Measurements from ENCODE around the gene FTH1.

FTH1 gene

DNA sequence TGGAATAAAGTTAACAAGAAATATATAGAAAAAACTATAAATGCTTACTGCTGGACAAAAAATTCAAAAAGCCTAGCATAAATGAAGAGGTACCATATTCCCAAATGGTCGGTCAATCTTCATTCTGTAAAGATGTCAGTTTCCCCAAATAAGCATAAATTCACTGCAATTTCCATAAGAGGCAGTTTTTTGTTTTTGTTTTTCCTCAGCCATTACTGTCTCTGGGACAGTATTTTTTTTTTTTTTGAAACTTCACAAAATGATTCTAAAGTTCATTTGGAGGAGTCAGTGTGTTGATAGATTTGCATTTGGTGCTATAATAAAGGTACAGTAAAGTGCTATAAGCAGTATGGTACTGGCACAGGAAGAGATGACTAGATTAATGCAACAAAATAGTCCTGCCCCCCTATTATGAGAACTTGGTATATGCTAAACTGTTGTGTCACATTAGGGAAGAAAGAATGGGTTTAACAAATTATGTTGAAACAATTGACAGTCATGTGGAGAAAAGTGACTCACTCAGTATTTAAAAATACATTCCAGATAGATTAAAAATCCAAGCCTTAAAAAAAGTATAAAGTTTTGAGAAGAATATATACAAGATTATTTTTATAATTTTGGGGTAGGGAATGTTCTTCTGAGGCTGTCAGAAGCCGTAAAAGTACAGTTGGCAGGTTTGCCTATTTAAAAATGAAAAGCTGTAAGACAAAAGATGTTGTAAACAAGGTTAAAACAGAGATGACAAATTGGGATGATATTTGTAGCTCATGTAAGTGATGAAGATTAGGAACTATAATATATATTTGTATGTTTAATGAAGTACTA, 2.6 kb upstream of the FTH1 start:
- ChIA-PET CTCF (no interaction called here), POLR2A (interaction anchor here (1.1 to 5.4 kb wide), 3 partner anchors 9 to 21 kb away, joined by 3 to 68 read pairs (median 6); partner anchors contain the start of gene BEST1)
- TF ChIP-seq NFRKB (IDR thresholded peaks at IDR 0.05) (no peak), FOXK2 (IDR thresholded peaks at IDR 0.05) (no peak), CTBP1 (IDR thresholded peaks at IDR 0.05; ENCODE audit: borderline replicate concordance) (no peak), LEF1 (IDR thresholded peaks at IDR 0.05; ENCODE audit: borderline replicate concordance) (no peak)
- TF ChIP-seq, protein P1, sequence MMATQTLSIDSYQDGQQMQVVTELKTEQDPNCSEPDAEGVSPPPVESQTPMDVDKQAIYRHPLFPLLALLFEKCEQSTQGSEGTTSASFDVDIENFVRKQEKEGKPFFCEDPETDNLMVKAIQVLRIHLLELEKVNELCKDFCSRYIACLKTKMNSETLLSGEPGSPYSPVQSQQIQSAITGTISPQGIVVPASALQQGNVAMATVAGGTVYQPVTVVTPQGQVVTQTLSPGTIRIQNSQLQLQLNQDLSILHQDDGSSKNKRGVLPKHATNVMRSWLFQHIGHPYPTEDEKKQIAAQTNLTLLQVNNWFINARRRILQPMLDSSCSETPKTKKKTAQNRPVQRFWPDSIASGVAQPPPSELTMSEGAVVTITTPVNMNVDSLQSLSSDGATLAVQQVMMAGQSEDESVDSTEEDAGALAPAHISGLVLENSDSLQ (IDR thresholded peaks at IDR 0.05), result no peak
- DNase-seq (ENCODE audit: extremely low spot score), result no peak

- no peak for DNase-seq (ENCODE audit: extremely low spot score)
- ChIA-PET POLR2A (interaction anchor here (1.1 to 5.4 kb wide), 3 partner anchors 10 to 18 kb away, joined by 3 to 68 read pairs (median 10); partner anchors contain the start of gene BEST1), CTCF (interaction anchor here (0.7 kb wide), 1 partner anchor 17 kb away, joined by 4 read pairs; no protein-coding TSS in a partner anchor)
- no peak for TF ChIP-seq SP1 (IDR thresholded peaks at IDR 0.05)
- TF ChIP-seq TARDBP (IDR thresholded peaks at IDR 0.05), result no peak
- TF ChIP-seq SUZ12 (IDR thresholded peaks at IDR 0.05), result no peak
- TF ChIP-seq CTBP1 (IDR thresholded peaks at IDR 0.05; ENCODE audit: borderline replicate concordance), result no peak
- no peak for TF ChIP-seq ARNT (IDR thresholded peaks at IDR 0.05)
- TF ChIP-seq HDGF (IDR thresholded peaks at IDR 0.05; ENCODE audit: borderline replicate concordance), result no peak
- no peak for TF ChIP-seq BHLHE40 (IDR thresholded peaks at IDR 0.05; ENCODE audit: borderline replicate concordance)
- no peak for TF ChIP-seq NFRKB (IDR thresholded peaks at IDR 0.05)
- TF ChIP-seq ZNF384 (IDR thresholded peaks at IDR 0.05), result no peak; the same call in 1 of the 2 replicates
- no peak for TF ChIP-seq L3MBTL2 (conservative IDR thresholded peaks at IDR 0.05)
- TF ChIP-seq FOXA1 (IDR thresholded peaks at IDR 0.05), result no peak
- no peak for TF ChIP-seq ELF4 (IDR thresholded peaks at IDR 0.05)
- no peak for TF ChIP-seq LEF1 (IDR thresholded peaks at IDR 0.05; ENCODE audit: borderline replicate concordance)
- TF ChIP-seq, protein P1 (IDR thresholded peaks at IDR 0.05), result no peak
- TF ChIP-seq FOXK2 (IDR thresholded peaks at IDR 0.05), result no peak
- no peak for TF ChIP-seq FOXM1 (IDR thresholded peaks at IDR 0.05; ENCODE audit: borderline replicate concordance)
Measured at GRCh38 chr11:61969391-61969758, 1.9 kb upstream of the FTH1 start.

- POLR2A ChIA-PET, result interaction anchor here (0.6 to 5.4 kb wide), 12 partner anchors 10 to 95 kb away, joined by 3 to 68 read pairs (median 6); partner anchors contain the start of gene BEST1
- CTCF ChIA-PET, result interaction anchor here (0.7 kb wide), 1 partner anchor 18 kb away, joined by 4 read pairs; no protein-coding TSS in a partner anchor
- no peak for TF ChIP-seq NFRKB (IDR thresholded peaks at IDR 0.05)
- no peak for TF ChIP-seq ARNT (IDR thresholded peaks at IDR 0.05)
- no peak for TF ChIP-seq CTBP1 (IDR thresholded peaks at IDR 0.05; ENCODE audit: borderline replicate concordance)
- TF ChIP-seq SUZ12 (IDR thresholded peaks at IDR 0.05), result no peak
- TF ChIP-seq BHLHE40 (IDR thresholded peaks at IDR 0.05; ENCODE audit: borderline replicate concordance), result no peak
- no peak for TF ChIP-seq FOXM1 (IDR thresholded peaks at IDR 0.05; ENCODE audit: borderline replicate concordance)
- TF ChIP-seq SP1 (IDR thresholded peaks at IDR 0.05), result no peak
- TF ChIP-seq HDGF (IDR thresholded peaks at IDR 0.05; ENCODE audit: borderline replicate concordance), result no peak
- TF ChIP-seq ZNF384 (IDR thresholded peaks at IDR 0.05), result no peak
- TF ChIP-seq FOXK2 (IDR thresholded peaks at IDR 0.05), result no peak
- no peak for TF ChIP-seq FOXA1 (IDR thresholded peaks at IDR 0.05)
- TF ChIP-seq ELF4 (IDR thresholded peaks at IDR 0.05), result no peak
- TF ChIP-seq TARDBP (IDR thresholded peaks at IDR 0.05), result no peak
- TF ChIP-seq L3MBTL2 (conservative IDR thresholded peaks at IDR 0.05), result no peak
- no peak for DNase-seq (ENCODE audit: extremely low spot score)
Measured at GRCh38 chr11:61968758-61969390, 1.4 kb upstream of the FTH1 start.

GRCh38 chr11:61967924-61968757, 707 bp upstream of the FTH1 start:
- DNase-seq (ENCODE audit: extremely low spot score), result no peak
- no peak for TF ChIP-seq NFRKB (IDR thresholded peaks at IDR 0.05)
- TF ChIP-seq LEF1 (IDR thresholded peaks at IDR 0.05; ENCODE audit: borderline replicate concordance), result no peak
- no peak for TF ChIP-seq FOXA1 (IDR thresholded peaks at IDR 0.05)
- TF ChIP-seq TARDBP (IDR thresholded peaks at IDR 0.05), result no peak
- TF ChIP-seq SUZ12 (IDR thresholded peaks at IDR 0.05), result no peak
- TF ChIP-seq FOXK2 (IDR thresholded peaks at IDR 0.05), result no peak
- TF ChIP-seq, protein P1 (IDR thresholded peaks at IDR 0.05), result no peak
- TF ChIP-seq SP1 (IDR thresholded peaks at IDR 0.05), result no peak
- TF ChIP-seq L3MBTL2 (conservative IDR thresholded peaks at IDR 0.05), result no peak
- no peak for TF ChIP-seq ELF4 (IDR thresholded peaks at IDR 0.05)
- no peak for TF ChIP-seq ARNT (IDR thresholded peaks at IDR 0.05)
- TF ChIP-seq CTBP1 (IDR thresholded peaks at IDR 0.05; ENCODE audit: borderline replicate concordance), result no peak
- no peak for TF ChIP-seq HDGF (IDR thresholded peaks at IDR 0.05; ENCODE audit: borderline replicate concordance)
- no peak for TF ChIP-seq FOXM1 (IDR thresholded peaks at IDR 0.05; ENCODE audit: borderline replicate concordance)
- ChIA-PET POLR2A (interaction anchor here (0.6 to 5.4 kb wide), 28 partner anchors 9 to 113 kb away, joined by 3 to 68 read pairs (median 6); partner anchors contain the start of gene BEST1), CTCF (interaction anchor here (0.6 to 1.2 kb wide), 2 partner anchors 114 to 302 kb away, joined by 3 read pairs; no protein-coding TSS in a partner anchor)

All from HEK293T (cell line).